Karpas-422 (cell line): ENCODE results near the gene RTBDN. TPM values are rescaled to one million over a fixed set of nuclear protein-coding genes. Genes with fewer than 3 reads are reported as not detected.
"Not testable (repeated sequence)": the region's sequence is repeated elsewhere in the genome, so short reads cannot be mapped to it uniquely, and the experiment has no call there.

Source experiments
- DNase-seq: peaks from one replicate; pipeline ENCODE4 v3.0.0-alpha.2; 2015
- H2AFZ ChIP-seq: fragments of 200-600 bp; sonication (generic); 2 replicates; pipeline ENCODE4 v1.6.1; 2014; ENCODE audit warnings: antibody characterized with exemption, low read length, mixed read lengths
- H3K27ac ChIP-seq: fragments of 200-600 bp; sonication (generic); 2 replicates; pipeline ENCODE4 v1.5.1; 2014; ENCODE audit warnings: mild to moderate bottlenecking, low read length, moderate library complexity
- H3K27me3 ChIP-seq: fragments of 200-600 bp; sonication (generic); 2 replicates; pipeline ENCODE4 v1.6.1; 2014; ENCODE audit warnings: low read length, mixed read lengths
- H3K36me3 ChIP-seq: fragments of 200-600 bp; sonication (generic); 2 replicates; pipeline ENCODE4 v1.6.1; 2014; ENCODE audit warnings: low read length, mixed read lengths; ENCODE audit not compliant: insufficient read depth
- H3K4me1 ChIP-seq: fragments of 200-600 bp; sonication (generic); 2 replicates; pipeline ENCODE4 v1.6.1; 2014; ENCODE audit warnings: mild to moderate bottlenecking, low read length, mixed read lengths
- H3K4me2 ChIP-seq: fragments of 200-600 bp; sonication (generic); 2 replicates; pipeline ENCODE4 v1.6.1; 2014; ENCODE audit warnings: low read length, low read depth, mild to moderate bottlenecking; ENCODE audit not compliant: poor library complexity, severe bottlenecking
- H3K4me3 ChIP-seq: fragments of 200-600 bp; sonication (generic); 2 replicates; pipeline ENCODE4 v1.5.1; 2014; ENCODE audit warnings: mild to moderate bottlenecking, antibody characterized with exemption, low read length, mixed read lengths
- H3K79me2 ChIP-seq: fragments of 200-600 bp; sonication (generic); 2 replicates; pipeline ENCODE4 v1.6.1; 2014; ENCODE audit warnings: mild to moderate bottlenecking, low read length, mixed read lengths
- H3K9ac ChIP-seq: fragments of 200-600 bp; sonication (generic); 2 replicates; pipeline ENCODE4 v1.6.0; 2014; ENCODE audit warnings: low read length
- H3K9me2 ChIP-seq: fragments of 200-600 bp; sonication (generic), shearing (Covaris generic); replicated peaks from 2 replicates; pipeline ENCODE4 v1.6.0; 2014; ENCODE audit warnings: mild to moderate bottlenecking, low read length, moderate library complexity; ENCODE audit not compliant: insufficient read depth
- H3K9me3 ChIP-seq: fragments of 300-700, 200-600 bp; sonication (generic); 2 replicates; pipeline ENCODE4 v1.6.1; 2014; ENCODE audit warnings: low read length, mixed read lengths
- H4K20me1 ChIP-seq: fragments of 200-600 bp; sonication (generic); 2 replicates; pipeline ENCODE4 v1.6.1; 2014; ENCODE audit warnings: mild to moderate bottlenecking, antibody characterized with exemption, low read length, low read depth; ENCODE audit not compliant: insufficient read depth
- total RNA-seq: library from RNA; depleted of rRNA; stranded (reverse); fragments of >200 nt; shearing (Covaris generic); gene quantifications from 2 replicates; pipeline ENCODE4 v1.2.3, GENCODE V29; 2014; ENCODE audit warnings: low replicate concordance

The RTBDN gene
- total RNA-seq, 1 experiment from 2014 or later: not detected

- DNase-seq: no peak
- H3K9ac ChIP-seq: no peak overlapping the region
- H3K4me2 ChIP-seq: no peak overlapping the region
- no peaks in the 10 kb centered on the region for H3K9me2 ChIP-seq
- H3K4me1 ChIP-seq: peaks cover 33% of the 10 kb centered on the region
- H3K27me3 ChIP-seq: no peaks in the 10 kb centered on the region
- H3K27ac ChIP-seq: no peak overlapping the region
- no peak overlapping the region for H2AFZ ChIP-seq
- no peaks in the 10 kb centered on the region for H3K36me3 ChIP-seq
- no peaks in the 10 kb centered on the region for H3K79me2 ChIP-seq
- H4K20me1 ChIP-seq: 0 out of 2 replicates have a peak, but pooled peaks cover 4% of the 10 kb centered on the region
- no peak overlapping the region for H3K4me3 ChIP-seq
- H3K9me3 ChIP-seq: no peaks in the 10 kb centered on the region
Observed at GRCh38 chr19:12836529-12836863, 2.1 kb upstream of the RTBDN start.

GRCh38 chr19:12834976-12835757 lies 788 bp upstream of the RTBDN start:
- H3K36me3 ChIP-seq: no peaks in the 10 kb centered on the region
- no peak overlapping the region for H3K4me3 ChIP-seq
- no peaks in the 10 kb centered on the region for H3K27me3 ChIP-seq
- no peak overlapping the region for H2AFZ ChIP-seq
- no peaks in the 10 kb centered on the region for H4K20me1 ChIP-seq
- no peak overlapping the region for H3K27ac ChIP-seq
- H3K4me2 ChIP-seq: no peak overlapping the region
- no peaks in the 10 kb centered on the region for H3K9me2 ChIP-seq
- H3K79me2 ChIP-seq: no peaks in the 10 kb centered on the region
- H3K4me1 ChIP-seq: peaks cover 33% of the 10 kb centered on the region
- H3K9ac ChIP-seq: no peak overlapping the region
- no peaks in the 10 kb centered on the region for H3K9me3 ChIP-seq
- peak; percentile 78 for DNase-seq

- no peaks in the 10 kb centered on the region for H3K9me3 ChIP-seq
- no peaks in the 10 kb centered on the region for H3K79me2 ChIP-seq
- H3K4me3 ChIP-seq: peak overlapping the region; percentile 66
- peak overlapping the region; percentile 63 for H3K9ac ChIP-seq
- no peaks in the 10 kb centered on the region for H3K9me2 ChIP-seq
- DNase-seq: peak; percentile 76
- peak overlapping the region; percentile 67 for H3K4me2 ChIP-seq
- no peak overlapping the region for H2AFZ ChIP-seq
- no peak overlapping the region for H3K27ac ChIP-seq
- H3K27me3 ChIP-seq: no peaks in the 10 kb centered on the region
- H3K4me1 ChIP-seq: peaks cover 30% of the 10 kb centered on the region
- no peaks in the 10 kb centered on the region for H3K36me3 ChIP-seq
- no peaks in the 10 kb centered on the region for H4K20me1 ChIP-seq
Observed at GRCh38 chr19:12833738-12834565, 427 bp downstream of the RTBDN start.

GRCh38 chr19:12833418-12833737 lies 1.0 kb downstream of the RTBDN start:
- Histone ChIP-seq H3K79me2 (no peaks in the 10 kb centered on the region), H3K36me3 (no peaks in the 10 kb centered on the region), H3K4me1 (peaks cover 24% of the 10 kb centered on the region), H3K9ac (peak overlapping the region; percentile 18; the same call in 1 of the 2 replicates), H3K27ac (no peak overlapping the region), H3K9me3 (no peaks in the 10 kb centered on the region), H3K27me3 (no peaks in the 10 kb centered on the region), H3K4me2 (peak overlapping the region; percentile 59), H2AFZ (no peak overlapping the region), H4K20me1 (no peaks in the 10 kb centered on the region), H3K9me2 (no peaks in the 10 kb centered on the region), H3K4me3 (peak overlapping the region; percentile 46; the same call in 1 of the 2 replicates)
- no peak for DNase-seq

GRCh38 chr19:12828494-12828893 lies 5.9 kb downstream of the RTBDN start:
- peak; percentile 85 for DNase-seq
- H3K9ac ChIP-seq: no peak overlapping the region
- no peak overlapping the region for H3K27ac ChIP-seq
- no peak overlapping the region for H2AFZ ChIP-seq
- no peaks in the 10 kb centered on the region for H3K36me3 ChIP-seq
- H3K9me3 ChIP-seq: no peaks in the 10 kb centered on the region
- H3K27me3 ChIP-seq: no peaks in the 10 kb centered on the region
- no peaks in the 10 kb centered on the region for H4K20me1 ChIP-seq
- no peak overlapping the region for H3K4me3 ChIP-seq
- no peaks in the 10 kb centered on the region for H3K79me2 ChIP-seq
- peaks cover 10% of the 10 kb centered on the region for H3K4me1 ChIP-seq
- no peak overlapping the region for H3K4me2 ChIP-seq
- no peaks in the 10 kb centered on the region for H3K9me2 ChIP-seq

GRCh38 chr19:12825254-12826131 lies 8.9 kb downstream of the RTBDN start:
- Histone ChIP-seq H3K9me2 (no peaks in the 10 kb centered on the region), H3K4me1 (no peaks in the 10 kb centered on the region; the same call in 1 of the 2 replicates), H3K36me3 (no peaks in the 10 kb centered on the region), H3K4me2 (no peak overlapping the region), H3K9me3 (no peaks in the 10 kb centered on the region), H3K9ac (no peak overlapping the region), H2AFZ (no peak overlapping the region), H3K79me2 (no peaks in the 10 kb centered on the region), H3K4me3 (no peak overlapping the region), H4K20me1 (no peaks in the 10 kb centered on the region), H3K27me3 (no peaks in the 10 kb centered on the region), H3K27ac (no peak overlapping the region)
- DNase-seq: no peak

- no peaks in the 10 kb centered on the region for H4K20me1 ChIP-seq
- no peak overlapping the region for H3K4me3 ChIP-seq
- H3K9ac ChIP-seq: no peak overlapping the region
- H3K9me2 ChIP-seq: no peaks in the 10 kb centered on the region
- no peaks in the 10 kb centered on the region for H3K79me2 ChIP-seq
- H3K36me3 ChIP-seq: no peaks in the 10 kb centered on the region
- DNase-seq: no peak
- H3K9me3 ChIP-seq: no peaks in the 10 kb centered on the region
- H3K27me3 ChIP-seq: no peaks in the 10 kb centered on the region
- no peaks in the 10 kb centered on the region for H3K4me1 ChIP-seq
- no peak overlapping the region for H3K27ac ChIP-seq
- H2AFZ ChIP-seq: no peak overlapping the region
- no peak overlapping the region for H3K4me2 ChIP-seq
Observed at GRCh38 chr19:12821761-12822160, 12.6 kb downstream of the RTBDN start.

- H3K27ac ChIP-seq, H2AFZ ChIP-seq, H3K9ac ChIP-seq, DNase-seq, H3K4me3 ChIP-seq, H4K20me1 ChIP-seq, H3K27me3 ChIP-seq, H3K36me3 ChIP-seq, H3K79me2 ChIP-seq, H3K9me3 ChIP-seq, H3K9me2 ChIP-seq, H3K4me2 ChIP-seq, H3K4me1 ChIP-seq: not testable (repeated sequence)
Observed at GRCh38 chr19:12817810-12818209, 16.6 kb downstream of the RTBDN start.
